ENCODE data around the gene NCEH1.
"Not testable (repeated sequence)": the region's sequence is repeated elsewhere in the genome, so short reads cannot be mapped to it uniquely, and the experiment has no call there.

Gene NCEH1

GRCh38 chr3:172705170-172705569 lies 5.7 kb downstream of the NCEH1 start:
- H3K4me3 ChIP-seq (ENCODE audit: low read length), result no peak overlapping the region
- DNase-seq, result no peak
- no peak overlapping the region for H2BK5ac ChIP-seq (ENCODE audit: low read length)
- H2BK120ac ChIP-seq (ENCODE audit: low read depth, low read length), result no peak overlapping the region
- H2BK15ac ChIP-seq (replicated peaks; ENCODE audit: low read depth), result no peak overlapping the region
- no CpG with 5 or more reads among the region's 4 CpGs for WGBS (ENCODE audit: extremely low coverage, insufficient coverage, low lambda C conversion rate)
- H3K79me2 ChIP-seq (ENCODE audit: control insufficient read depth, insufficient read depth, low read length), result no peaks in the 10 kb centered on the region
- no peak overlapping the region for H2AK5ac ChIP-seq (ENCODE audit: low read length)
- no peak overlapping the region for H4K5ac ChIP-seq (ENCODE audit: low read length)
- H4K8ac ChIP-seq (ENCODE audit: low read depth, low read length), result no peak overlapping the region
- no peak overlapping the region for H3K4ac ChIP-seq (ENCODE audit: low read depth, low read length)
- no peak overlapping the region for H3K18ac ChIP-seq (ENCODE audit: low read length)
- H3K27ac ChIP-seq (ENCODE audit: low read depth, low read length), result no peak overlapping the region
- H3K4me1 ChIP-seq (ENCODE audit: control insufficient read depth, low read depth, low read length), result peaks cover 2% of the 10 kb centered on the region
- no peak overlapping the region for H3K56ac ChIP-seq (ENCODE audit: low read length)
- no peaks in the 10 kb centered on the region for H3K36me3 ChIP-seq (ENCODE audit: control insufficient read depth, insufficient read depth, low read length)
- no peaks in the 10 kb centered on the region for H3K27me3 ChIP-seq (ENCODE audit: insufficient read depth, low read length, poor library complexity)
- H3K23ac ChIP-seq (ENCODE audit: low read length), result no peak overlapping the region
- H3K4me2 ChIP-seq (ENCODE audit: low read length), result no peak overlapping the region
- H3K79me1 ChIP-seq (ENCODE audit: low read length), result no peaks in the 10 kb centered on the region
- H3K9ac ChIP-seq (ENCODE audit: low read length), result no peak overlapping the region

- WGBS (ENCODE audit: extremely low coverage, insufficient coverage, low lambda C conversion rate), result no CpG with 5 or more reads among the region's 1 CpG
- no peaks in the 10 kb centered on the region for H3K4me1 ChIP-seq (ENCODE audit: control insufficient read depth, low read depth, low read length)
- no peak overlapping the region for H3K56ac ChIP-seq (ENCODE audit: low read length)
- no peak overlapping the region for H3K9ac ChIP-seq (ENCODE audit: low read length)
- H2BK120ac ChIP-seq (ENCODE audit: low read depth, low read length), result no peak overlapping the region
- DNase-seq, result no peak
- H3K36me3 ChIP-seq (ENCODE audit: control insufficient read depth, insufficient read depth, low read length), result no peaks in the 10 kb centered on the region
- no peak overlapping the region for H3K4me3 ChIP-seq (ENCODE audit: low read length)
- no peak overlapping the region for H2AK5ac ChIP-seq (ENCODE audit: low read length)
- H4K5ac ChIP-seq (ENCODE audit: low read length), result no peak overlapping the region
- no peak overlapping the region for H3K4ac ChIP-seq (ENCODE audit: low read depth, low read length)
- no peak overlapping the region for H3K23ac ChIP-seq (ENCODE audit: low read length)
- H3K79me2 ChIP-seq (ENCODE audit: control insufficient read depth, insufficient read depth, low read length), result no peaks in the 10 kb centered on the region
- no peak overlapping the region for H2BK15ac ChIP-seq (replicated peaks; ENCODE audit: low read depth)
- H3K18ac ChIP-seq (ENCODE audit: low read length), result no peak overlapping the region
- no peak overlapping the region for H3K27ac ChIP-seq (ENCODE audit: low read depth, low read length)
- no peak overlapping the region for H3K4me2 ChIP-seq (ENCODE audit: low read length)
- H4K8ac ChIP-seq (ENCODE audit: low read depth, low read length), result no peak overlapping the region
- no peaks in the 10 kb centered on the region for H3K27me3 ChIP-seq (ENCODE audit: insufficient read depth, low read length, poor library complexity)
- no peaks in the 10 kb centered on the region for H3K79me1 ChIP-seq (ENCODE audit: low read length)
- H2BK5ac ChIP-seq (ENCODE audit: low read length), result no peak overlapping the region
Measured at GRCh38 chr3:172704001-172704400, 6.9 kb downstream of the NCEH1 start.

- not testable (repeated sequence) for H3K79me2 ChIP-seq (ENCODE audit: control insufficient read depth, insufficient read depth, low read length); H3K79me1 ChIP-seq (ENCODE audit: low read length); H3K27me3 ChIP-seq (ENCODE audit: insufficient read depth, low read length, poor library complexity); H3K9ac ChIP-seq (ENCODE audit: low read length); H2BK15ac ChIP-seq (replicated peaks; ENCODE audit: low read depth); H3K36me3 ChIP-seq (ENCODE audit: control insufficient read depth, insufficient read depth, low read length); H3K4me3 ChIP-seq (ENCODE audit: low read length); H2BK120ac ChIP-seq (ENCODE audit: low read depth, low read length); H2AK5ac ChIP-seq (ENCODE audit: low read length); H3K4ac ChIP-seq (ENCODE audit: low read depth, low read length); H2BK5ac ChIP-seq (ENCODE audit: low read length); H4K5ac ChIP-seq (ENCODE audit: low read length); H3K23ac ChIP-seq (ENCODE audit: low read length); H3K27ac ChIP-seq (ENCODE audit: low read depth, low read length); H4K8ac ChIP-seq (ENCODE audit: low read depth, low read length); H3K4me2 ChIP-seq (ENCODE audit: low read length); H3K18ac ChIP-seq (ENCODE audit: low read length); DNase-seq; H3K4me1 ChIP-seq (ENCODE audit: control insufficient read depth, low read depth, low read length); H3K56ac ChIP-seq (ENCODE audit: low read length)
- no CpG with 5 or more reads among the region's 3 CpGs for WGBS (ENCODE audit: extremely low coverage, insufficient coverage, low lambda C conversion rate)
Measured at GRCh38 chr3:172702731-172703130, 8.1 kb downstream of the NCEH1 start.

GRCh38 chr3:172702256-172702655 lies 8.6 kb downstream of the NCEH1 start:
- Histone ChIP-seq H3K27me3 (ENCODE audit: insufficient read depth, low read length, poor library complexity) (no peaks in the 10 kb centered on the region), H2BK15ac (replicated peaks; ENCODE audit: low read depth) (no peak overlapping the region), H4K8ac (ENCODE audit: low read depth, low read length) (no peak overlapping the region), H3K79me1 (ENCODE audit: low read length) (no peaks in the 10 kb centered on the region), H3K4me3 (ENCODE audit: low read length) (no peak overlapping the region), H3K9ac (ENCODE audit: low read length) (no peak overlapping the region), H3K4me2 (ENCODE audit: low read length) (no peak overlapping the region), H4K5ac (ENCODE audit: low read length) (no peak overlapping the region), H3K18ac (ENCODE audit: low read length) (no peak overlapping the region), H3K27ac (ENCODE audit: low read depth, low read length) (no peak overlapping the region), H3K4ac (ENCODE audit: low read depth, low read length) (no peak overlapping the region), H3K56ac (ENCODE audit: low read length) (no peak overlapping the region), H2AK5ac (ENCODE audit: low read length) (no peak overlapping the region), H2BK5ac (ENCODE audit: low read length) (no peak overlapping the region), H3K23ac (ENCODE audit: low read length) (no peak overlapping the region), H3K4me1 (ENCODE audit: control insufficient read depth, low read depth, low read length) (no peaks in the 10 kb centered on the region), H2BK120ac (ENCODE audit: low read depth, low read length) (no peak overlapping the region), H3K79me2 (ENCODE audit: control insufficient read depth, insufficient read depth, low read length) (no peaks in the 10 kb centered on the region), H3K36me3 (ENCODE audit: control insufficient read depth, insufficient read depth, low read length) (no peaks in the 10 kb centered on the region)
- WGBS (ENCODE audit: extremely low coverage, insufficient coverage, low lambda C conversion rate), result no CpG with 5 or more reads among the region's 3 CpGs
- DNase-seq, result no peak

GRCh38 chr3:172701751-172702150 lies 9.1 kb downstream of the NCEH1 start:
- Histone ChIP-seq H3K27ac (ENCODE audit: low read depth, low read length) (no peak overlapping the region), H2BK5ac (ENCODE audit: low read length) (no peak overlapping the region), H2BK120ac (ENCODE audit: low read depth, low read length) (no peak overlapping the region), H3K79me1 (ENCODE audit: low read length) (no peaks in the 10 kb centered on the region), H3K18ac (ENCODE audit: low read length) (no peak overlapping the region), H2AK5ac (ENCODE audit: low read length) (no peak overlapping the region), H3K9ac (ENCODE audit: low read length) (no peak overlapping the region), H2BK15ac (replicated peaks; ENCODE audit: low read depth) (no peak overlapping the region), H4K5ac (ENCODE audit: low read length) (no peak overlapping the region), H4K8ac (ENCODE audit: low read depth, low read length) (no peak overlapping the region), H3K36me3 (ENCODE audit: control insufficient read depth, insufficient read depth, low read length) (no peaks in the 10 kb centered on the region), H3K4me1 (ENCODE audit: control insufficient read depth, low read depth, low read length) (no peaks in the 10 kb centered on the region), H3K23ac (ENCODE audit: low read length) (no peak overlapping the region), H3K56ac (ENCODE audit: low read length) (no peak overlapping the region), H3K4me3 (ENCODE audit: low read length) (no peak overlapping the region), H3K4ac (ENCODE audit: low read depth, low read length) (no peak overlapping the region), H3K79me2 (ENCODE audit: control insufficient read depth, insufficient read depth, low read length) (no peaks in the 10 kb centered on the region), H3K4me2 (ENCODE audit: low read length) (no peak overlapping the region), H3K27me3 (ENCODE audit: insufficient read depth, low read length, poor library complexity) (no peaks in the 10 kb centered on the region)
- DNase-seq, result no peak
- no CpG with 5 or more reads among the region's 3 CpGs for WGBS (ENCODE audit: extremely low coverage, insufficient coverage, low lambda C conversion rate)

GRCh38 chr3:172700936-172701455 lies 9.9 kb downstream of the NCEH1 start:
- Histone ChIP-seq H4K8ac (ENCODE audit: low read depth, low read length) (no peak overlapping the region), H4K5ac (ENCODE audit: low read length) (no peak overlapping the region), H3K9ac (ENCODE audit: low read length) (no peak overlapping the region), H3K23ac (ENCODE audit: low read length) (no peak overlapping the region), H3K27ac (ENCODE audit: low read depth, low read length) (no peak overlapping the region), H3K18ac (ENCODE audit: low read length) (no peak overlapping the region), H3K4me1 (ENCODE audit: control insufficient read depth, low read depth, low read length) (no peaks in the 10 kb centered on the region), H3K27me3 (ENCODE audit: insufficient read depth, low read length, poor library complexity) (no peaks in the 10 kb centered on the region), H3K79me2 (ENCODE audit: control insufficient read depth, insufficient read depth, low read length) (no peaks in the 10 kb centered on the region), H3K79me1 (ENCODE audit: low read length) (no peaks in the 10 kb centered on the region), H2BK5ac (ENCODE audit: low read length) (no peak overlapping the region), H3K4ac (ENCODE audit: low read depth, low read length) (no peak overlapping the region), H2BK120ac (ENCODE audit: low read depth, low read length) (no peak overlapping the region), H2AK5ac (ENCODE audit: low read length) (no peak overlapping the region), H3K56ac (ENCODE audit: low read length) (no peak overlapping the region), H2BK15ac (replicated peaks; ENCODE audit: low read depth) (no peak overlapping the region), H3K4me2 (ENCODE audit: low read length) (no peak overlapping the region), H3K4me3 (ENCODE audit: low read length) (no peak overlapping the region), H3K36me3 (ENCODE audit: control insufficient read depth, insufficient read depth, low read length) (no peaks in the 10 kb centered on the region)
- WGBS (ENCODE audit: extremely low coverage, insufficient coverage, low lambda C conversion rate), result no CpG with 5 or more reads among the region's 1 CpG
- DNase-seq, result no peak

All from mesendoderm (in vitro differentiated cells).